HEK293 (cell line): ENCODE measurements around the gene UNC5B.
A peak's percentile ranks its signal among the peaks of the same experiment; 100 is the strongest.

Experiments
- CTCF ChIA-PET: fragments of 350-600 bp; formaldehyde crosslinking; extraction: SDS; loops from one replicate; lab custom pipeline; 2021; ENCODE audit warnings: antibody characterized with exemption; lab: Yijun Ruan, JAX
- POLR2A ChIA-PET: fragments of 300-600 bp; formaldehyde crosslinking; extraction: SDS; loops from one replicate; lab custom pipeline; 2020; ENCODE audit warnings: antibody characterized with exemption, inconsistent platforms; lab: Yijun Ruan, JAX
- H3K27ac ChIP-seq: fragments of 200-500 bp; sonication (Bioruptor generic); 2 replicates; pipeline ENCODE4 v1.5.1; 2014; ENCODE audit warnings: low read depth, low read length, control low read depth, inconsistent platforms; ENCODE audit errors: extremely low read depth
- H3K36me3 ChIP-seq, 2 experiments: fragments of 200-500 bp in 1 of 2; sonication (Bioruptor generic) in 1 of 2; 1 replicate in 1 of 2; 2 replicates in 1 of 2; pipeline ENCODE4 v1.5.1; 2014 to 2017; ENCODE audit warnings: inconsistent platforms in 2 of 2, low read length in 2 of 2; ENCODE audit not compliant: control insufficient read depth in 2 of 2, insufficient read depth in 1 of 2
- H3K4me1 ChIP-seq: fragments of 200-500 bp; sonication (Bioruptor generic); 2 replicates; pipeline ENCODE4 v1.5.1; 2014; ENCODE audit warnings: mild to moderate bottlenecking, low read length, inconsistent platforms; ENCODE audit not compliant: control insufficient read depth, insufficient read depth
- H3K4me3 ChIP-seq: 2 replicates; pipeline ENCODE4 v1.5.1; 2011; ENCODE audit warnings: low read depth, mild to moderate bottlenecking, control low read depth, low read length, moderate library complexity
- H3K9me3 ChIP-seq: fragments of 200-500 bp; sonication (Bioruptor generic); 2 replicates; pipeline ENCODE4 v1.5.1; 2014; ENCODE audit warnings: low read depth, low read length, inconsistent platforms; ENCODE audit not compliant: control insufficient read depth, insufficient read depth
- GLIS2 ChIP-seq: fragments of 450-650 bp; formaldehyde crosslinking; IDR thresholded peaks from 2 replicates; pipeline ENCODE4 v1.5.1; 2016; ENCODE audit warnings: missing biosample characterization, missing genetic modification characterization
- KLF1 ChIP-seq: fragments of 450-650 bp; formaldehyde crosslinking; IDR thresholded peaks from 2 replicates; pipeline ENCODE4 v1.5.1; 2016; ENCODE audit warnings: missing biosample characterization, missing genetic modification characterization
- MEIS1 ChIP-seq: sonication (generic); formaldehyde crosslinking; IDR thresholded peaks from 2 replicates; pipeline ENCODE4 v1.8.1; 2022; ENCODE audit warnings: missing genetic modification reagents, mild to moderate bottlenecking, borderline replicate concordance
- YY2 ChIP-seq: fragments of 450-650 bp; formaldehyde crosslinking; IDR thresholded peaks from 2 replicates; pipeline ENCODE4 v1.5.1; 2016; ENCODE audit warnings: missing biosample characterization, missing genetic modification characterization
- ZBTB17 ChIP-seq: fragments of 450-650 bp; formaldehyde crosslinking; IDR thresholded peaks from 2 replicates; pipeline ENCODE4 v1.5.1; 2016; ENCODE audit warnings: missing biosample characterization, missing genetic modification characterization
- ZBTB8A ChIP-seq: fragments of 450-650 bp; formaldehyde crosslinking; IDR thresholded peaks from 2 replicates; pipeline ENCODE4 v1.5.1; 2016; ENCODE audit warnings: missing biosample characterization, missing genetic modification characterization
- ZNF114 ChIP-seq: fragments of 450-650 bp; formaldehyde crosslinking; IDR thresholded peaks from 2 replicates; pipeline ENCODE4 v1.5.0; 2017; ENCODE audit warnings: missing biosample characterization, missing genetic modification characterization
- ZNF140 ChIP-seq: fragments of 450-650 bp; formaldehyde crosslinking; IDR thresholded peaks from 2 replicates; pipeline ENCODE4 v1.5.1; 2016; ENCODE audit warnings: missing biosample characterization, missing genetic modification characterization
- ZNF18 ChIP-seq: fragments of 450-650 bp; formaldehyde crosslinking; IDR thresholded peaks from 2 replicates; pipeline ENCODE4 v1.5.1; 2016; ENCODE audit warnings: missing biosample characterization, missing genetic modification characterization
- ZNF184 ChIP-seq: fragments of 450-650 bp; IDR thresholded peaks from 2 replicates; pipeline ENCODE4 v1.5.1; 2018; ENCODE audit warnings: missing biosample characterization, mild to moderate bottlenecking, missing genetic modification characterization
- ZNF202 ChIP-seq: fragments of 450-650 bp; formaldehyde crosslinking; IDR thresholded peaks from 2 replicates; pipeline ENCODE4 v1.5.1; 2016; ENCODE audit warnings: missing biosample characterization, missing genetic modification characterization, borderline replicate concordance
- ZNF280D ChIP-seq: fragments of 450-650 bp; formaldehyde crosslinking; IDR thresholded peaks from 2 replicates; pipeline ENCODE4 v1.5.1; 2016; ENCODE audit warnings: missing biosample characterization, missing genetic modification characterization
- ZNF311 ChIP-seq: fragments of 450-650 bp; formaldehyde crosslinking; IDR thresholded peaks from 2 replicates; pipeline ENCODE4 v1.5.1; 2017; ENCODE audit warnings: missing biosample characterization, missing genetic modification characterization, borderline replicate concordance
- ZNF362 ChIP-seq: fragments of 450-650 bp; formaldehyde crosslinking; IDR thresholded peaks from 2 replicates; pipeline ENCODE4 v1.5.1; 2016; ENCODE audit warnings: missing biosample characterization, missing genetic modification characterization
- ZNF37A ChIP-seq: fragments of 450-650 bp; IDR thresholded peaks from 2 replicates; pipeline ENCODE4 v1.5.1; 2018; ENCODE audit warnings: missing biosample characterization, missing genetic modification characterization
- ZNF449 ChIP-seq: fragments of 450-650 bp; formaldehyde crosslinking; IDR thresholded peaks from 2 replicates; pipeline ENCODE4 v1.5.1; 2017; ENCODE audit warnings: missing biosample characterization, mild to moderate bottlenecking, missing genetic modification characterization, moderate library complexity
- ZNF501 ChIP-seq: fragments of 450-650 bp; formaldehyde crosslinking; IDR thresholded peaks from 2 replicates; pipeline ENCODE4 v1.5.1; 2016; ENCODE audit warnings: missing biosample characterization, missing genetic modification characterization
- ZNF514 ChIP-seq: fragments of 450-650 bp; formaldehyde crosslinking; IDR thresholded peaks from 2 replicates; pipeline ENCODE4 v1.5.1; 2016; ENCODE audit warnings: missing biosample characterization, missing genetic modification characterization
- ZNF521 ChIP-seq: fragments of 450-650 bp; formaldehyde crosslinking; IDR thresholded peaks from 2 replicates; pipeline ENCODE4 v1.5.1; 2017; ENCODE audit warnings: missing biosample characterization, mild to moderate bottlenecking, missing genetic modification characterization
- ZNF555 ChIP-seq: fragments of 450-650 bp; formaldehyde crosslinking; conservative IDR thresholded peaks from 2 replicates; pipeline ENCODE4 v1.5.1; 2017; ENCODE audit warnings: missing biosample characterization, mild to moderate bottlenecking, missing genetic modification characterization, inconsistent platforms
- ZNF610 ChIP-seq: fragments of 450-650 bp; formaldehyde crosslinking; IDR thresholded peaks from 2 replicates; pipeline ENCODE4 v1.5.1; 2016; ENCODE audit warnings: missing biosample characterization, missing genetic modification characterization, borderline replicate concordance
- ZNF670 ChIP-seq: fragments of 450-650 bp; formaldehyde crosslinking; IDR thresholded peaks from 2 replicates; pipeline ENCODE4 v1.5.1; 2016; ENCODE audit warnings: missing biosample characterization, missing genetic modification characterization, low read depth
- ZNF692 ChIP-seq: fragments of 450-650 bp; formaldehyde crosslinking; IDR thresholded peaks from 2 replicates; pipeline ENCODE4 v1.5.1; 2016; ENCODE audit warnings: missing biosample characterization, missing genetic modification characterization
- ZNF704 ChIP-seq: fragments of 450-650 bp; formaldehyde crosslinking; IDR thresholded peaks from 2 replicates; pipeline ENCODE4 v1.5.1; 2016; ENCODE audit warnings: missing biosample characterization, missing genetic modification characterization
- ZNF707 ChIP-seq: fragments of 450-650 bp; formaldehyde crosslinking; IDR thresholded peaks from 2 replicates; pipeline ENCODE4 v1.5.1; 2016; ENCODE audit warnings: missing biosample characterization, missing genetic modification characterization
- ZSCAN23 ChIP-seq: fragments of 450-650 bp; formaldehyde crosslinking; IDR thresholded peaks from 2 replicates; pipeline ENCODE4 v1.5.1; 2016; ENCODE audit warnings: missing biosample characterization, missing genetic modification characterization

UNC5B gene

GRCh38 chr10:71269301-71270288 is 57.2 kb downstream of the UNC5B start:
- Histone ChIP-seq H3K36me3 (peaks cover 0 to 6% of the 10 kb centered on the region in 2 experiments; a peak in 1 of 3 replicates), H3K4me1 (no peaks in the 10 kb centered on the region; the same call in 1 of the 2 replicates), H3K9me3 (no peaks in the 10 kb centered on the region), H3K27ac (no peak overlapping the region), H3K4me3 (no peak overlapping the region)
- POLR2A ChIA-PET, result no interaction called here
- CTCF ChIA-PET, result interaction anchor here (0.6 to 2.5 kb wide), 25 partner anchors 9 to 966 kb away, joined by 3 to 20 read pairs (median 4); no protein-coding TSS in a partner anchor
- TF ChIP-seq ZBTB8A (no peak), MEIS1 (no peak), ZNF184 (tag by site-specific recombination) (no peak), ZNF311 (tag by site-specific recombination) (no peak), ZNF140 (tag by site-specific recombination) (no peak), ZNF670 (tag by site-specific recombination) (no peak), GLIS2 (tag by site-specific recombination) (peak; percentile 31; the same call in 1 of the 2 replicates), ZSCAN23 (tag by site-specific recombination) (peak; percentile 33; the same call in 1 of the 2 replicates), ZBTB17 (tag by site-specific recombination) (peak; percentile 92), ZNF514 (no peak), ZNF610 (tag by site-specific recombination) (no peak), ZNF555 (tag by site-specific recombination) (no peak), ZNF449 (tag by site-specific recombination) (peak; percentile 78; the same call in 1 of the 2 replicates), ZNF362 (tag by site-specific recombination) (no peak), ZNF202 (tag by site-specific recombination) (no peak), ZNF704 (tag by site-specific recombination) (no peak), ZNF114 (tag by site-specific recombination) (no peak), ZNF521 (no peak), YY2 (tag by site-specific recombination) (no peak), ZNF501 (tag by site-specific recombination) (no peak), ZNF707 (no peak), ZNF18 (tag by site-specific recombination) (no peak), ZNF692 (tag by site-specific recombination) (no peak), ZNF37A (tag by site-specific recombination) (no peak), ZNF280D (tag by site-specific recombination) (no peak), KLF1 (tag by site-specific recombination) (peak; percentile 79)
